K562 (cell line): ENCODE results near the gene LYAR. TPM values are rescaled to one million over a fixed set of nuclear protein-coding genes. Genes with fewer than 3 reads are reported as not detected.

ENCODE experiments used
- BRD4 ChIP-seq: fragments of 200-600 bp; sonication (generic); IDR thresholded peaks from 2 replicates; pipeline ENCODE4 v1.6.1; 2017; ENCODE audit warnings: inconsistent platforms
- ERF ChIP-seq: fragments of 450-650 bp; formaldehyde crosslinking; IDR thresholded peaks from 2 replicates; pipeline ENCODE4 v1.4.0; 2020; ENCODE audit warnings: mild to moderate bottlenecking, mixed read lengths
- EWSR1 ChIP-seq: fragments of 450-650 bp; IDR thresholded peaks from 2 replicates; pipeline ENCODE4 v1.6.1; 2018; ENCODE audit warnings: borderline replicate concordance, mild to moderate bottlenecking, low read depth, moderate library complexity; ENCODE audit not compliant: partially characterized antibody
- FOXJ2 ChIP-seq: fragments of 200-800 bp; sonication (Bioruptor generic); IDR thresholded peaks from 2 replicates; pipeline ENCODE4 v1.6.1; 2016; ENCODE audit warnings: missing genetic modification characterization, missing compliant biosample characterization
- HCFC1 ChIP-seq: IDR thresholded peaks from 2 replicates; pipeline ENCODE4 v1.6.1; 2012; ENCODE audit warnings: low read depth, low read length, improper control_type of control experiment
- MTA3 ChIP-seq: fragments of 450-650 bp; formaldehyde crosslinking; IDR thresholded peaks from 2 replicates; pipeline ENCODE4 v1.6.1; 2017; ENCODE audit warnings: mild to moderate bottlenecking, borderline replicate concordance
- MYNN ChIP-seq, 2 experiments: sonication (generic); formaldehyde crosslinking in 1 of 2; IDR thresholded peaks; 2 replicates each; pipeline versions ENCODE4 v1.5.0 to v1.6.1; 2016 to 2020; ENCODE audit warnings: antibody characterized with exemption in 1 of 2, missing genetic modification reagents in 1 of 2
- PATZ1 ChIP-seq: fragments of 250-450 bp; sonication (Bioruptor Pico); IDR thresholded peaks from 2 replicates; pipeline ENCODE4 v1.5.0; 2020; ENCODE audit warnings: mild to moderate bottlenecking, borderline replicate concordance
- PHB2 ChIP-seq: fragments of 450-650 bp; IDR thresholded peaks from 2 replicates; pipeline ENCODE4 v1.6.1; 2017; ENCODE audit warnings: low read depth
- PML ChIP-seq: IDR thresholded peaks from 2 replicates; pipeline ENCODE4 v1.6.1; 2012; ENCODE audit warnings: low read length, inconsistent platforms
- POLR3G ChIP-seq: IDR thresholded peaks from 2 replicates; pipeline ENCODE4 v1.6.1; 2011; ENCODE audit not compliant: insufficient read length, insufficient replicate concordance; ENCODE audit errors: extremely low read depth
- SNRNP70 ChIP-seq: fragments of 200-400 bp; formaldehyde crosslinking; optimal IDR thresholded peaks from 2 replicates; pipeline ENCODE3; 2017; ENCODE audit warnings: low read depth, low read length
- TAF7 ChIP-seq: fragments of 450-650 bp; IDR thresholded peaks from 2 replicates; pipeline ENCODE4 v1.6.1; 2016; ENCODE audit warnings: missing genetic modification characterization, missing compliant biosample characterization
- ZBTB34 ChIP-seq: fragments of 250-450 bp; sonication (Bioruptor Pico); IDR thresholded peaks from 2 replicates; pipeline ENCODE4 v1.8.0; 2021; ENCODE audit warnings: mild to moderate bottlenecking, moderate library complexity
- ZNF75A ChIP-seq: fragments of 450-650 bp; formaldehyde crosslinking; IDR thresholded peaks from 2 replicates; pipeline ENCODE4 v1.4.0; 2020; ENCODE audit warnings: mild to moderate bottlenecking
- polyA plus RNA-seq, 8 experiments: library from polyadenylated mRNA; depleted of rRNA in 4 of 8; stranded (reverse) in 5 of 8; unstranded in 3 of 8; fragments of >200 nt; fragmentation: Nextera tagmentation in 2 of 8; fragmentation: Illumina TruSeq in 1 of 8; extraction: Ambion mirVana in 2 of 8; extraction: Trizol in 1 of 8; gene quantifications; 2 replicates each; pipeline versions ENCODE4 v1.2.1 to v1.2.3, GENCODE V29; 2011 to 2014; ENCODE audit warnings: inconsistent platforms in 1 of 8, missing spikeins in 1 of 8
- total RNA-seq, 7 experiments: library from RNA; depleted of rRNA in 6 of 7; stranded (reverse); fragments of >200 nt in 6 of 7; fragmentation: Illumina TruSeq in 2 of 7; extraction: Trizol in 2 of 7; gene quantifications; 2 replicates each; pipeline versions ENCODE4 v1.2.1 to v1.2.3, GENCODE V29; 2011 to 2021; ENCODE audit warnings: low replicate concordance in 1 of 7
- TF ChIP-seq, protein P1 (sequence below): sonication (generic); formaldehyde crosslinking; IDR thresholded peaks from 2 replicates; pipeline ENCODE4 v1.8.1; 2023; ENCODE audit warnings: mild to moderate bottlenecking, missing genetic modification reagents
- TF ChIP-seq, protein P2 (sequence below): sonication (generic); formaldehyde crosslinking; IDR thresholded peaks from 2 replicates; pipeline ENCODE4 v1.8.0; 2023; ENCODE audit warnings: mild to moderate bottlenecking, missing genetic modification reagents
- TF ChIP-seq, protein P3 (sequence below): fragments of 250-450 bp; sonication (Bioruptor Pico); IDR thresholded peaks from 2 replicates; pipeline ENCODE4 v1.6.1; 2021; ENCODE audit warnings: mild to moderate bottlenecking
- TF ChIP-seq, protein P4 (sequence below): fragments of 450-650 bp; formaldehyde crosslinking; IDR thresholded peaks from 2 replicates; pipeline ENCODE4 v1.4.0; 2020; ENCODE audit warnings: mild to moderate bottlenecking, mixed read lengths

The LYAR gene
- total and polyA plus RNA-seq, 9 of the 15 experiments (the other 6 are each of a cell fraction or from before 2014, with no cell fraction given), result 28.3 to 172 (median 127) TPM

GRCh38 chr4:4339504-4340085 is 49.6 kb upstream of the LYAR start (continued):
- no peak for TF ChIP-seq PATZ1 (CRISPR knock-in tag)
- TF ChIP-seq, protein P1, sequence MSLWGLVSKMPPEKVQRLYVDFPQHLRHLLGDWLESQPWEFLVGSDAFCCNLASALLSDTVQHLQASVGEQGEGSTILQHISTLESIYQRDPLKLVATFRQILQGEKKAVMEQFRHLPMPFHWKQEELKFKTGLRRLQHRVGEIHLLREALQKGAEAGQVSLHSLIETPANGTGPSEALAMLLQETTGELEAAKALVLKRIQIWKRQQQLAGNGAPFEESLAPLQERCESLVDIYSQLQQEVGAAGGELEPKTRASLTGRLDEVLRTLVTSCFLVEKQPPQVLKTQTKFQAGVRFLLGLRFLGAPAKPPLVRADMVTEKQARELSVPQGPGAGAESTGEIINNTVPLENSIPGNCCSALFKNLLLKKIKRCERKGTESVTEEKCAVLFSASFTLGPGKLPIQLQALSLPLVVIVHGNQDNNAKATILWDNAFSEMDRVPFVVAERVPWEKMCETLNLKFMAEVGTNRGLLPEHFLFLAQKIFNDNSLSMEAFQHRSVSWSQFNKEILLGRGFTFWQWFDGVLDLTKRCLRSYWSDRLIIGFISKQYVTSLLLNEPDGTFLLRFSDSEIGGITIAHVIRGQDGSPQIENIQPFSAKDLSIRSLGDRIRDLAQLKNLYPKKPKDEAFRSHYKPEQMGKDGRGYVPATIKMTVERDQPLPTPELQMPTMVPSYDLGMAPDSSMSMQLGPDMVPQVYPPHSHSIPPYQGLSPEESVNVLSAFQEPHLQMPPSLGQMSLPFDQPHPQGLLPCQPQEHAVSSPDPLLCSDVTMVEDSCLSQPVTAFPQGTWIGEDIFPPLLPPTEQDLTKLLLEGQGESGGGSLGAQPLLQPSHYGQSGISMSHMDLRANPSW (CRISPR knock-in tag), result no peak
- TF ChIP-seq FOXJ2 (tag), result no peak
- no peak for TF ChIP-seq ZBTB34 (CRISPR knock-in tag)
- TF ChIP-seq PML, result no peak
- no peak for TF ChIP-seq ZNF75A
- no peak for TF ChIP-seq ERF (CRISPR knock-in tag)
- 0 out of 2 replicates have a peak, but pooled peaks have one; percentile 30 for TF ChIP-seq MYNN (IDR thresholded peaks at IDR 0.05)
- no peak for TF ChIP-seq MYNN (CRISPR knock-in tag; IDR thresholded peaks at IDR 0.05)
- TF ChIP-seq BRD4, result no peak
- TF ChIP-seq EWSR1, result no peak
- TF ChIP-seq MTA3, result no peak
- TF ChIP-seq, protein P2, sequence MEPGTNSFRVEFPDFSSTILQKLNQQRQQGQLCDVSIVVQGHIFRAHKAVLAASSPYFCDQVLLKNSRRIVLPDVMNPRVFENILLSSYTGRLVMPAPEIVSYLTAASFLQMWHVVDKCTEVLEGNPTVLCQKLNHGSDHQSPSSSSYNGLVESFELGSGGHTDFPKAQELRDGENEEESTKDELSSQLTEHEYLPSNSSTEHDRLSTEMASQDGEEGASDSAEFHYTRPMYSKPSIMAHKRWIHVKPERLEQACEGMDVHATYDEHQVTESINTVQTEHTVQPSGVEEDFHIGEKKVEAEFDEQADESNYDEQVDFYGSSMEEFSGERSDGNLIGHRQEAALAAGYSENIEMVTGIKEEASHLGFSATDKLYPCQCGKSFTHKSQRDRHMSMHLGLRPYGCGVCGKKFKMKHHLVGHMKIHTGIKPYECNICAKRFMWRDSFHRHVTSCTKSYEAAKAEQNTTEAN (CRISPR knock-in tag), result no peak
- TF ChIP-seq SNRNP70, result no peak
- TF ChIP-seq HCFC1, result no peak
- no peak for TF ChIP-seq TAF7 (tag)
- TF ChIP-seq, protein P3, sequence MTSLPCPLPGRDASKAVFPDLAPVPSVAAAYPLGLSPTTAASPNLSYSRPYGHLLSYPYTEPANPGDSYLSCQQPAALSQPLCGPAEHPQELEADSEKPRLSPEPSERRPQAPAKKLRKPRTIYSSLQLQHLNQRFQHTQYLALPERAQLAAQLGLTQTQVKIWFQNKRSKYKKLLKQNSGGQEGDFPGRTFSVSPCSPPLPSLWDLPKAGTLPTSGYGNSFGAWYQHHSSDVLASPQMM (CRISPR knock-in tag), result no peak
- TF ChIP-seq POLR3G, result no peak
- TF ChIP-seq PHB2, result no peak
- TF ChIP-seq, protein P4, sequence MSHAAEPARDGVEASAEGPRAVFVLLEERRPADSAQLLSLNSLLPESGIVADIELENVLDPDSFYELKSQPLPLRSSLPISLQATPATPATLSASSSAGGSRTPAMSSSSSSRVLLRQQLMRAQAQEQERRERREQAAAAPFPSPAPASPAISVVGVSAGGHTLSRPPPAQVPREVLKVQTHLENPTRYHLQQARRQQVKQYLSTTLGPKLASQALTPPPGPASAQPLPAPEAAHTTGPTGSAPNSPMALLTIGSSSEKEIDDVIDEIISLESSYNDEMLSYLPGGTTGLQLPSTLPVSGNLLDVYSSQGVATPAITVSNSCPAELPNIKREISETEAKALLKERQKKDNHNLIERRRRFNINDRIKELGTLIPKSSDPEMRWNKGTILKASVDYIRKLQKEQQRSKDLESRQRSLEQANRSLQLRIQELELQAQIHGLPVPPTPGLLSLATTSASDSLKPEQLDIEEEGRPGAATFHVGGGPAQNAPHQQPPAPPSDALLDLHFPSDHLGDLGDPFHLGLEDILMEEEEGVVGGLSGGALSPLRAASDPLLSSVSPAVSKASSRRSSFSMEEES (CRISPR knock-in tag), result no peak
